Trophoblast cell (in vitro differentiated cells and primary cell): Measurements from ENCODE around the gene FGG.

Source experiments
- DNase-seq, 2 donors: peaks; one replicate each; pipeline ENCODE4 v3.0.0-alpha.2; 2016
- H2AFZ ChIP-seq: 2 replicates; pipeline ENCODE4 v1.6.1; 2013; ENCODE audit warnings: low read length, moderate library complexity, mild to moderate bottlenecking; ENCODE audit not compliant: insufficient read depth, poor library complexity
- H2AK5ac ChIP-seq: 2 replicates; pipeline ENCODE4 v1.6.1; 2013; ENCODE audit warnings: mild to moderate bottlenecking, low read length
- H2BK120ac ChIP-seq: 2 replicates; pipeline ENCODE4 v1.6.1; 2013; ENCODE audit warnings: low read length, mild to moderate bottlenecking, moderate library complexity; ENCODE audit not compliant: insufficient read depth, poor library complexity
- H2BK12ac ChIP-seq: 2 replicates; pipeline ENCODE4 v1.6.1; 2013; ENCODE audit warnings: mild to moderate bottlenecking, low read length, moderate library complexity
- H2BK5ac ChIP-seq: 2 replicates; pipeline ENCODE4 v1.6.1; 2013; ENCODE audit warnings: low read length, low read depth, moderate library complexity, mild to moderate bottlenecking; ENCODE audit not compliant: poor library complexity
- H3K14ac ChIP-seq: 2 replicates; pipeline ENCODE4 v1.6.1; 2013; ENCODE audit warnings: mild to moderate bottlenecking, low read length
- H3K18ac ChIP-seq: 2 replicates; pipeline ENCODE4 v1.6.1; 2013; ENCODE audit warnings: mild to moderate bottlenecking, low read length
- H3K23ac ChIP-seq: 2 replicates; pipeline ENCODE4 v1.6.1; 2013; ENCODE audit warnings: low read length
- H3K27ac ChIP-seq: 2 replicates; pipeline ENCODE4 v1.5.1; 2013; ENCODE audit warnings: low read depth, mild to moderate bottlenecking, inconsistent platforms, low read length, moderate library complexity
- H3K27me3 ChIP-seq: 2 replicates; pipeline ENCODE4 v1.6.1; 2013; ENCODE audit warnings: inconsistent platforms, mild to moderate bottlenecking, low read length, moderate library complexity; ENCODE audit not compliant: insufficient read depth
- H3K36me3 ChIP-seq, 2 experiments: 1 replicate in 1 of 2; 2 replicates in 1 of 2; pipeline ENCODE4 v1.6.1; 2013; ENCODE audit warnings: low read length in 2 of 2, mild to moderate bottlenecking in 2 of 2, moderate library complexity in 1 of 2; ENCODE audit not compliant: insufficient read depth in 2 of 2, control insufficient read depth in 1 of 2
- H3K4ac ChIP-seq: 2 replicates; pipeline ENCODE4 v1.6.1; 2013; ENCODE audit warnings: low read depth, mild to moderate bottlenecking, low read length, moderate library complexity
- H3K4me1 ChIP-seq, 2 experiments: 1 replicate in 1 of 2; 2 replicates in 1 of 2; pipeline ENCODE4 v1.6.1; 2013; ENCODE audit warnings: low read length in 2 of 2, mild to moderate bottlenecking in 2 of 2, moderate library complexity in 1 of 2; ENCODE audit not compliant: insufficient read depth in 2 of 2, control insufficient read depth in 1 of 2
- H3K4me2 ChIP-seq: 2 replicates; pipeline ENCODE4 v1.6.1; 2013; ENCODE audit warnings: inconsistent platforms, mild to moderate bottlenecking, low read length, moderate library complexity
- H3K4me3 ChIP-seq: 2 replicates; pipeline ENCODE4 v1.5.1; 2013; ENCODE audit warnings: mild to moderate bottlenecking, low read depth, low read length, inconsistent platforms
- H3K79me1 ChIP-seq: one replicate; pipeline ENCODE4 v1.6.1; 2013; ENCODE audit warnings: low read length
- H3K79me2 ChIP-seq: 2 replicates; pipeline ENCODE4 v1.6.1; 2013; ENCODE audit warnings: low read length, mild to moderate bottlenecking; ENCODE audit not compliant: control insufficient read depth, insufficient read depth, poor library complexity
- H3K9ac ChIP-seq: 2 replicates; pipeline ENCODE4 v1.6.1; 2013; ENCODE audit warnings: mild to moderate bottlenecking, low read length
- H3K9me3 ChIP-seq: 2 replicates; pipeline ENCODE4 v1.6.1; 2013; ENCODE audit warnings: low read depth, mild to moderate bottlenecking, control low read depth, inconsistent platforms, low read length; ENCODE audit not compliant: insufficient read depth
- H4K12ac ChIP-seq: 2 replicates; pipeline ENCODE4 v1.6.1; 2013; ENCODE audit warnings: low read depth, mild to moderate bottlenecking, low read length, moderate library complexity
- H4K8ac ChIP-seq: 2 replicates; pipeline ENCODE4 v1.6.1; 2013; ENCODE audit warnings: low read depth, mild to moderate bottlenecking, low read length, moderate library complexity
- H4K91ac ChIP-seq: one replicate; pipeline ENCODE4 v1.6.1; 2013; ENCODE audit warnings: low read depth, mild to moderate bottlenecking, low read length, moderate library complexity
- WGBS: extraction: QIAGEN DNeasy Blood & Tissue Kit; methylation state at CpG from one replicate; pipeline ENCODE4 v1.1.7; 2013; ENCODE audit warnings: missing lambda C conversion rate; ENCODE audit not compliant: insufficient read length, insufficient coverage; ENCODE audit errors: extremely low coverage; 5-methylcytosine and 5-hydroxymethylcytosine counted together

FGG gene

GRCh38 chr4:154608361-154609252 lies 3.8 kb downstream of the FGG start:
- Histone ChIP-seq H3K14ac (no peak overlapping the region), H3K4me1 (no peaks in the 10 kb centered on the region), H2BK5ac (no peak overlapping the region), H2AK5ac (no peak overlapping the region), H2BK120ac (no peak overlapping the region), H3K23ac (no peak overlapping the region), H3K4me3 (no peak overlapping the region), H2AFZ (no peak overlapping the region), H3K79me1 (no peaks in the 10 kb centered on the region), H4K8ac (no peak overlapping the region), H3K79me2 (no peaks in the 10 kb centered on the region), H4K12ac (no peak overlapping the region), H2BK12ac (no peak overlapping the region), H3K4me2 (no peak overlapping the region), H3K9ac (no peak overlapping the region), H3K18ac (no peak overlapping the region), H3K4ac (no peak overlapping the region), H3K36me3 (no peaks in the 10 kb centered on the region), H3K27me3 (no peaks in the 10 kb centered on the region), H3K9me3 (no peaks in the 10 kb centered on the region), H4K91ac (no peak overlapping the region), H3K27ac (no peak overlapping the region)
- no CpG with 5 or more reads among the region's 3 CpGs for WGBS
- DNase-seq: no peak

- Histone ChIP-seq H3K9ac (no peak overlapping the region), H2AFZ (no peak overlapping the region), H2BK5ac (no peak overlapping the region), H3K23ac (no peak overlapping the region), H3K4ac (no peak overlapping the region), H3K4me1 (no peaks in the 10 kb centered on the region), H3K4me2 (no peak overlapping the region), H2AK5ac (no peak overlapping the region), H3K36me3 (no peaks in the 10 kb centered on the region), H3K27ac (no peak overlapping the region), H3K14ac (no peak overlapping the region), H2BK12ac (no peak overlapping the region), H3K79me1 (no peaks in the 10 kb centered on the region), H3K18ac (no peak overlapping the region), H3K27me3 (no peaks in the 10 kb centered on the region), H2BK120ac (no peak overlapping the region), H3K9me3 (no peaks in the 10 kb centered on the region), H4K12ac (no peak overlapping the region), H4K8ac (no peak overlapping the region), H4K91ac (no peak overlapping the region), H3K79me2 (no peaks in the 10 kb centered on the region), H3K4me3 (no peak overlapping the region)
- no peak for DNase-seq
- WGBS: no CpG with 5 or more reads among the region's 6 CpGs
Measured at GRCh38 chr4:154606728-154607723, 5.4 kb downstream of the FGG start.

GRCh38 chr4:154604696-154605200 lies 7.7 kb downstream of the FGG start:
- Histone ChIP-seq H2AFZ (no peak overlapping the region), H3K4ac (no peak overlapping the region), H2BK120ac (no peak overlapping the region), H3K79me1 (no peaks in the 10 kb centered on the region), H3K36me3 (no peaks in the 10 kb centered on the region), H3K18ac (no peak overlapping the region), H3K23ac (no peak overlapping the region), H2AK5ac (no peak overlapping the region), H3K4me2 (no peak overlapping the region), H3K14ac (no peak overlapping the region), H4K12ac (no peak overlapping the region), H3K4me3 (no peak overlapping the region), H3K79me2 (no peaks in the 10 kb centered on the region), H4K8ac (no peak overlapping the region), H3K9me3 (no peaks in the 10 kb centered on the region), H3K27me3 (no peaks in the 10 kb centered on the region), H3K4me1 (no peaks in the 10 kb centered on the region), H3K27ac (no peak overlapping the region), H2BK5ac (no peak overlapping the region), H3K9ac (no peak overlapping the region), H4K91ac (no peak overlapping the region), H2BK12ac (no peak overlapping the region)
- no CpG with 5 or more reads among the region's 4 CpGs for WGBS
- DNase-seq: peak; percentile 3 to 46

GRCh38 chr4:154603033-154603943 lies 9.2 kb downstream of the FGG start:
- Histone ChIP-seq H3K4ac (no peak overlapping the region), H3K36me3 (no peaks in the 10 kb centered on the region), H3K27ac (no peak overlapping the region), H3K23ac (no peak overlapping the region), H4K91ac (no peak overlapping the region), H4K8ac (no peak overlapping the region), H3K9me3 (no peaks in the 10 kb centered on the region), H3K4me3 (no peak overlapping the region), H3K18ac (no peak overlapping the region), H3K79me2 (no peaks in the 10 kb centered on the region), H2AFZ (no peak overlapping the region), H2AK5ac (no peak overlapping the region), H2BK12ac (no peak overlapping the region), H3K14ac (no peak overlapping the region), H3K79me1 (no peaks in the 10 kb centered on the region), H3K27me3 (no peaks in the 10 kb centered on the region), H3K4me1 (no peaks in the 10 kb centered on the region), H4K12ac (no peak overlapping the region), H2BK5ac (no peak overlapping the region), H3K4me2 (no peak overlapping the region), H2BK120ac (no peak overlapping the region), H3K9ac (no peak overlapping the region)
- no CpG with 5 or more reads among the region's 6 CpGs for WGBS
- no peak for DNase-seq
